HG02763 (cell line): ENCODE data around the gene PUM2.
"Not testable (repeated sequence)": the region's sequence is repeated elsewhere in the genome, so short reads cannot be mapped to it uniquely, and the experiment has no call there.

Source experiments
- ATAC-seq: cut with Tn5 transposase; IDR thresholded peaks from one replicate; pipeline ENCODE4 v1.9.1; 2021; ENCODE audit warnings: mild to moderate bottlenecking, moderate library complexity; ENCODE audit not compliant: unreplicated experiment

Gene PUM2

DNA sequence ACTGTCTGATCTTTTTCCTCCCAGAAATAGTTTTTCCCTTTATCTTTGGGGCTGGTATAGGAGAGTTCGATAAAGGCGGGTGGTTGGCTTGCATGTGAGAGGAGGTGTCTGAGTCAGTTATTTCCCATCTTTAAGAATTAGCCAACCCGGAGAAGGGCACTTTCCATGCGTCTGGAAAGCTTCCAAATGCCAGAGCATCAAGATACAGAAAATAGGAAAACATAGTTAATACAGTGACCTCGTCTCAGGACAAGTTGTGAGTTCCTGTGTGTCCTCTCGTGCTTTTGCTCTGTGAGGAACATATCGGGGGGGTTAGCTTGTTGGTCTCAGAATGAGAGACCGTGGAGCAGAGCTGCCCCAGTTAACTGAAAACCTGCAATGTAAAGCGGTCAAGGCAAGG, 18.7 kb upstream of the PUM2 start:
- no peak for ATAC-seq

DNA sequence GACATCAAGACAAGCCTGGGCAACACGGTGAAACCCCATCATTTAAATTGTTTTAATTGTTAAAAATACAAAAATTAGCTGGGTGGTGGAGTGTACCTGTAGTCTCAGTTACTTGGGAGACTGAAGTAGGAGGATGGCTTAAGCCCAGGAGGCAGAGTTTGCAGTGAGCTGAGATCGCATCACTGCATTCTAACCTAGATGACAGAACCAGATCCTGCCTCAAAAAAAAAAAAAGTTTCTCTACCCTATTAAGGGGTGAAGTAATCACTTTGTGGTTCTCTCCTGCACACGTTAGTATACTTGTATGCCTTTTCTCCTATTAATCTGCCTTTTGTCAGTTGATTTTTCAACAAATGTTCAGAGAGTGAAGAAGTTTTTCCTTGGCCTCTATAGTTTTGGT, 18.1 kb upstream of the PUM2 start:
- ATAC-seq = no peak

DNA sequence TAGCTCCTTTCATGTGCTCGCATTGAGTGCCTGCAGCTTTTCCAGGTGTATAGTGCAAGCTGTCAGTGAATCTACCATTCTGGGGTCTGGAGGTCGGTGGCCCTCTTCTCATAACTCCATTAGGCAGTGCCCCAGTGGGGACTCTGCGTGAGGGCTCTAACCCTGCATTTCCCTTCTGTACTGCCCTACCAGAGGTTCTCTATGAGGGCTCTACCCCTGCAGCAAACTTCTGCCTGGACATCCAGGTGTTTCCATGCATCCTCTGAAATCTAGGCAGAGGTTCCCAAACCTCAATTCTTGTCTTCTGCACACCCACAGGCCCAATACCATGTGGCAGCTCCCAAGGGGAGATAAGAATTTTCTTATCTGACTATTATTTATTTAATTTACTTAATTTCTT, 17.3 kb upstream of the PUM2 start:
- not testable (repeated sequence) for ATAC-seq

DNA sequence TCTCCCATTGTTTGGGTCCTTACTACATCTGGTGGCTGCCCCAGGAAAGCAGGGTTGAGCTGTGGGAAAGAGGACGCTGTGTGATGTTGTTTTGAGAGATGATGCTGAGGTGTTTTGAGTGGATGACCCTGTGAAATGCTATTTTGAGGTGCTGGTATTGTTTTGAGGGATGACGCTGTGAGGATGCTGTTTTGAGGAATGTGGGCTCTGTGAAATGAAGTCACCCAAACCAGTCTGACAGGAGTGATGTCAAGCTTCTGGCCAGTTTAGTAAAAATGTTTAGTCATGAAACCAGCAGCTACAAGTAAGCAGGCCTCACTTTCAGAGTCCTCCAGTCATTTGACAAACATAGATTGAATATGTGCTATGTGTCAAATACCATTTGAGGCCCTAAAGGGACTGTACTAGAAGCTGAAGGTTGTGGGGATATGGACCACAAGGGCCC, 16.1 kb upstream of the PUM2 start:
- ATAC-seq = no peak

DNA sequence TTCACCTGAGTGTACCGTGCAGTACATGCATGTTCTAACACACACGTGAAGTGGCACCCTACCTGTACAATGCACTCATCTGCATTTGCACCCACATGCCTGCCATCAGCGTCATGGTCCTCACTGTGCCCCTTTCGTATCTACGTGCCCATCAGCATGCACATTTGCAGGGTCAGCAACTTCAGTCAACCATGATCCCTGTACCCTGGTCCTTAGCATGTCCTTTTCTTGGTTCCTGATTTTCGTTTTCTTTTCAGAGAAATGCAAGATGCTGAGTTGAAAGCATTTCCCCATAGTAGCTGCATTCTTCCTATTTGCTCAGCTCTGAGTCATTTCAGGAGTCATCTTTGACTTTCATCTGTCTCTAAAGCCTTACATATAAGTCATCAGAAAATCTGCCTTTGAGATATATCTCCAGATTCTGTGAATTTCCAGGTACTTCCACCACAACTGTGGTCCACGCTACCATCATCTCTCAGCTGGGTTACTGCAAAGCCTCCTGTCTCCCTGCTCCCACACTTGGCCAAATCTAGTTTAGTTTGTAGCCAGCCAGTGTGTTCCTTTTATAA, 14.7 kb upstream of the PUM2 start:
- ATAC-seq = peak; percentile 69

DNA sequence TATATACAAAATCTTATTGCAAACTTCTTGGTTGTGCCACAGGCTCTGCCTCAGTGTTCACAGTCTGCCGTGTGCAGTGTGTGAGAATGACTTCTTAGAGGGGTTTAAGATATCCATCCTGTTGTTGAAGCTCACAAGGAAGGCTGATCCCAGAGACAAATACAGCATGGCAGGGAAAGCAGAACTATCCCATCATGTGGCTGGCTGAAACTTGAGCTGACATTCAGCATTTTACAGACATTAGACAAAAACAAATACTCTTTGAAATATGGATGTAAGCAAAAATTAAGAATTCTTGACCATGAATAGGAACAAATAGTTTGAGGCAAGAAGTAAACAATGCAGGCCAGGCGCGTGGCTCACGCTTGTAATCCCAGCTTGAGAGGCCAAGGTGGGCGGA, 12.9 kb upstream of the PUM2 start:
- ATAC-seq = no peak

DNA sequence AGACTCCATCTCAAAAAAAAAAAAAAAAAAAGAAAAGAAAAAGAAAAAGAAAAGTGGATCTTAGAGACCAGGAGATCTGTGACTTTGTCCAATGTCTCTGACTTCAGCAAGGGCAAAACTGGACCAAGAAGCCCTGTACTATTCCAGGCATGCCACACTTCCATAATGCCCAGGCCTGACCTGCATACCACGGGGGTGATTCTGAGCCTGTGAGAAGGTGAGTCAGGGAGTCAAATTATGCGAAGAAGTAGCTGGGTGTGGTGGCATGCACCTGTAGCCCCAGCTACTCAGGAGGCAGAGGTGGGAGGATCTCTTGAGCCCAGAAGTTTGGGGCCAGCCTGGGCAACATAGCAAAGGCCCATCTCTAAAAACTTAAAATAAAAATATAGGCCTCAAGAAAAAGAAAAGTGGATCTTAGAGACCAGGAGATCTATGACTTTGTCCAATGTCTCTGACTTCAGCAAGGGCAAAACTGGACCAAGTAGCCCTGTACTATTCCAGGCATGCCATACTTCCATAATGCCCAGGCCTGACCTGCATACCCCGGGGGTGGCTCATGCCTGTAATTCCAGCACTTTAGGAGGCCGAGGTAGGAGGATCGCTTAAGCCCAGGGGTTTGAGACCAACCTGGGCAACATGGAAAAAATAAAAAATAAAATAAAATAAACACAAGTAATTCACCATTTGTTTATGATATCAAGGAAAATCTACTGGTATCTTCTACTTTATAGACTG, 12.2 kb upstream of the PUM2 start:
- no peak for ATAC-seq

DNA sequence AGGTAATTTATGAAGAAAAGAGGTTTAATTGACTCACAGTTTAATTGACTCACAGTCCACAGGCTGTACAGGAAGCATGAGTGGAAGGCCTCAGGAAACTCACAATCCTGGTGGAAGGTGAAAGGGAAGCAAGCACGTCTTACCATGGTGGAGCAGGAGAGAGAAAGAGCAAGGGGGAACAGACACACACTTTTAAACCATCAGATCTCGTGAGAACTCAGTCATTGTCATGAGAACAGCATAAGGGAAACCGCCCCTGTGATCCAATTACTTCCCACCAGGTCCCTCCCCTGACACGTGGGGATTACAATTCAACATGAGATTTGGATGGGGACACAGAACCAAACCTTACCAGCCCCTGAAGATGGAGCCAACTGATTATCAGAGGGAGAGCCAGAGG, 11.2 kb upstream of the PUM2 start:
- no peak for ATAC-seq

DNA sequence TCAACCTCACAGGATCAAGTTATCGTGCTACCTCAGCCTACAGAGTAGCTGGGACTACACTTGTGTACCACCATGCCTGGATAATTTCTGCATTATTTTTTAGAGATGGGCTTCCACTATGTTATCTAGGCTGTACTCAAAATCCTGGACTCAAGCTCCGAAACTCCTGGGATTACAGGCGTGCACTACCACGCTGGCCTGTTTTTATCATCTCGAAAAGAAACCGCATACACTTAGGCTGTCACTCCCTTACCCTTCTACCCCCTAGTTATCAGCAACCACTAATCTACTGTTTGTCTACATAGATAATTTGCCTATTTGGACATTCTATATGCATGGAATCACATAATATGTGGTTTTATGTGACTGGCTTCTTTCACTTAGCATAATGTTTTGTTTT, 8.5 kb upstream of the PUM2 start:
- no peak for ATAC-seq

DNA sequence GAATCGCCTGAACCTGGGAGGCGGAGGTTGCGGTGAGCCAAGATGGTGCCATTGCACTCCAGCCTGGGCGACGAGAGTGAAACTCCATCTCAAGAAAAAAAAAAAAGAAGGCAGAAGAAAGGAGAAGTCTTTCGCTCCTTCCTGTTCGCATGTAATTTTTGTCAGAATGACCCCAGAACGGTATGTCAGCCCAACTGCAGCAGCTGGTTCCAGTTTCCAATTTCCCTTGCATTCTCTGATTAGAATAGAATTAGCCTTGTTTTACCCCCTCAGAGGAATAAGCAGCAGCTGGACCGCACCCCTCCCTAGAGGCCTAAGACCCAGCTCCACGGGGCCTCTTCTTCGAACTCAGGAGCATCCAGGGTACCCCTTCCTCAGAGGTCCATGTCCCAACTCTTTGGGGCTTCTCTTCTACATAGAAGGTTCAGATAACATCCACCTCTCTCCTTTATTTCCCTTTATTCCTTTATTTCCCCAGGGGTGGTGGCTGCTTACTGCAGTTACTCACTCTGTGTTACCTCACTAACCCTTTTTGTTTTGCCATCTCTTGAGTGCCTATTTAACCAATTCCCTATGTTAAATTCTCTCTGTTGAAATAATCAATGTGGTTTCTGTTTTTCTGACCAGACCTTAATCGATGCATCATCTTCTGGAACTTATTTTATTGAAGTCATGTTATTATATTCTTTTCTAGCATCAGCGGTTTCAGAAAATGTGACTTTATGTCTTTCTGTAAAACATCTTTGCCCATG, 7.2 kb upstream of the PUM2 start:
- ATAC-seq = no peak

DNA sequence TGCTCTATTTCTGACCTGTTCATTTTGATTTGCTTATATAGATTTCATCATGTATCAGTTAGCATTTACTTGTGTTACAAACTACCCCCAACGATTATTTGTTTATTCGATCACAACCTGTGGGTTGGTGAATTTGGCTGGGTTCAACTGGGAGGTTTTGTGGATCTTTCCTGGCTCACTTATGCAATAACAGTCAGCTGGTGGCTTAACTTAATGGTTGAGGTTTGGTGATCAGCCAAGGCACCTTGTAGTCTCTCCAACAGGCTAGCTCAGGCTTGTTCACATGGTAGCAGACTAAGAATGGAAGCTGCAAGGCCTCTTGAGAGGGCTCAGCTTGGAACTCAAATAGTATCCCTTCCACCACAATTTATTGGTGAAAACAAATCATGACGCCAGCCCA, 5.4 kb upstream of the PUM2 start:
- ATAC-seq = no peak

DNA sequence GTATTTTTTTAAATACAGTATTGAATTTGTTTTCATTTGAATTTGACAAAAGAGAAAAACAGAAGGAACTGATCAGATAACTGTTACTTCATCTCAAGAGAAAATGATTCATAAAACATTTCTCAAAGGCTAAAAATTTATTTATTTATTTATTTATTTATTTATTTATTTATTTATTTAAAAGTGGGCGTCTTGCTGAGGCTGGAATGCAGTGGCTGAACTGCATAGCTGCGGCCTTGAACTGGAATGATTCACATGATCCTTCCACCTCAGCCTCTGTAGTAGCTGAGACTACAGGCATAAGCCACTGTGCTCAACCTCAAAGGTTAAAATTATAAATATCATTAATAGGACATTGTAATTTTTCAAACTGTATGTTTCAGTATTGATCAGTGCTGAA, 4.5 kb upstream of the PUM2 start:
- ATAC-seq = no peak

DNA sequence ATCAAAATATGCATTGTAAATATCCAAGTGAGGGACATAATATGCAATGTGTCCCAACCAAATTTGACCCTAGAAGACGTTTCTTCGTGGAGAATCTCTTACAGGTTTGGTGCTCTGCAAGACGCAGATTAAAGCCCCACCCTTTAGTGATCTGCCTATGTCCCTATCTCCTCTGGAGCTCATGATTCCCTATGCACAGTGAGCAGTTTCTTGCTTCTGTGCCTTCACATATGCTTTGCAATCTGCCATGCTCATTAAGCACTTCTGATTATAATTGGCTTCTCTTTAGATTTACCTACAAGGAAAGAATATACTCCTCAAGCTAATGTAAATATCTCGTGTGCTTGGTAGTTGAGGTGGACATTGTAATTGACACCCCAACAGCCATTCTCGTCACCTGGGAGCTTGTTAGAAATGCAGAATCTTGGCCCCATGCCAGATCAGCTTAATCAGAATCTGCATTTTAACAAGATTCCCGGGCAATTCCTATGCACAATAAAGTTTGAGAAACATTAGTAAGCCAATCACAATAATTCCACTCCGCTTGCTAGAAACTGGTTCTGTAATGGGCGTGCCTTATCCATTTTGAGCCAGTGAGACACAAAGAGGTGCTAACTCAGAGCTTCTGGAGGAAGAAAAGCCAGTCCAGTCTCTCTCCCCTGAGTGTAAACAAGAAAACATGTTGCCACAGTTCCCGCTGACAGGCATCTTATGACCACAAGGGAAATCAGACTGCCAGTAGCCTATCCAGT, 2.8 kb upstream of the PUM2 start:
- no peak for ATAC-seq

DNA sequence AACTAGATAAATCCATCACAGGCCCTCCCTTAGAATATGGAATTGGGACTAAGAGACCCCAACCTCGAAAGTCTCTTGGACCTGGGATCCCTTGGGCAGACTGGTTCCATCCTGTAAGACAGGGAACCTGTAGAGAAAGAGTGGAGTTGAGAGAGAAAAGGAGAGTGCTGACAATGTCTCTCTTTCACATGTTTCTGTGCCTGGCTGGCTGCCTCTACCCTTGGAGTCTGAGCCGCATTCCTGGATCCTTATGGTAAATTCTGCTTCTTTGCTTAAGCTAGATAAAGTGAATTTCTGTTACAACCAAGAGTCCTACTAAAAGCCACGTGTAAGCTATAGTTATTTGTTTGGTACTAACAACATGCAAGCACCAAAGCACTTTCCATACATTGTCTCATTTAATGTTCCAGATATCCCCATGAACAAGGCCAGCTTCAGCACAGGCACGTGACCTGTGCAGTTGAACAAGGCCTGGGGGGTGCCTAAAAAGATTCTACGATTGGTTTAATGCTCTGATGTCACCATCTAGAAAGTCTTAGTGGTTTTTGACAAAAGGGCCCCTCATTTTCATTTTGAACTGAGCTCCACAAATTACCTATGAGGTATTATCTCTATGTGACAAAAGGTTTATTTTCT, 2.1 kb upstream of the PUM2 start:
- no peak for ATAC-seq

DNA sequence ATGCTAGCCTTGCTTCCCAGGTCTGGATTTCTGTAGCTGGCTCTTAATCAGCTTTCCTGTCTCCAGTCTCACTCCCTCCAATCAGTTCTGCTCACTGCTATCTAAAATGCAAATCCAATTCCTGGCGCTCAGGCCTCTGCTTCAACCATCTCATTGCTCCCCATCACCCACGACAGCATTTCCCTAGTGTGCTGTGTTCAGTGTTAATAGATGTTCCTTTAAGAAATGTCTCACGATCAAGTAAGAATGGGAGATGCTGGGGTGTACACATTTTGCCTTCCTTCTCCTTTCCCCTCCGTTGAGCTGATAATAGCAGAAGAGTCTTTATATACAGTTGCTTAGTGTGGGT, 1.6 kb upstream of the PUM2 start:
- no peak for ATAC-seq

DNA sequence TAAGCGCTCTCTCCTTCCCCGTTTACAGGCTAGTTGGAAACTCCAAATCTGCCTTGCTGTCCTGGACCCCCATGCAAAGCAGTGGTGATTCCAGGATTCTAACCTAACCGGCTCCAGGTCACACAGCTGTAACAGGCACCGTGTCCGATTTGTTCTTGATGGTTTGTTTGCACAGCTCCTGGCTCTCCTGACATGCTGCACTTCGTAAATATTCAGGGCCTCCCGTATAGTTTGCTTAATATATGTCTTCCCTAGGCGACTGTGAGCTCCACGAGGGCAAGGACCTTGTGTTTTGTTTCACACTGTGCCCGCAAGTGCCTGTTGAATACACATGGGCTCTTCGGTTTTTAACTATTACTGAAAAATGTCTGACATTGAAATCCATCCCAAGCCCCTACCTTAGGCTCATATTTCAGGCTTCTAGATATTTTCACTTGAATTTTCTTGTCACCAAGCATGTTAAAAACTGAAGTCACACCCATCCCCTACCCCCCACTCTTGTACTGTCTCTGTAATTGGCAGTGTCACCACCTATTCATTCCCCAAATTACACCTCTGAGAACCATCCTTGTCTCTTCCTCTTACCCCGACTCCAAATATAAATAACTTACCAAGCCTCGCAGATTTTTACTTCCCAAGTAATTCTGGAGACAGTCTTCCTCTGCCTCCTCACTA, 1.0 kb upstream of the PUM2 start:
- no peak for ATAC-seq

DNA sequence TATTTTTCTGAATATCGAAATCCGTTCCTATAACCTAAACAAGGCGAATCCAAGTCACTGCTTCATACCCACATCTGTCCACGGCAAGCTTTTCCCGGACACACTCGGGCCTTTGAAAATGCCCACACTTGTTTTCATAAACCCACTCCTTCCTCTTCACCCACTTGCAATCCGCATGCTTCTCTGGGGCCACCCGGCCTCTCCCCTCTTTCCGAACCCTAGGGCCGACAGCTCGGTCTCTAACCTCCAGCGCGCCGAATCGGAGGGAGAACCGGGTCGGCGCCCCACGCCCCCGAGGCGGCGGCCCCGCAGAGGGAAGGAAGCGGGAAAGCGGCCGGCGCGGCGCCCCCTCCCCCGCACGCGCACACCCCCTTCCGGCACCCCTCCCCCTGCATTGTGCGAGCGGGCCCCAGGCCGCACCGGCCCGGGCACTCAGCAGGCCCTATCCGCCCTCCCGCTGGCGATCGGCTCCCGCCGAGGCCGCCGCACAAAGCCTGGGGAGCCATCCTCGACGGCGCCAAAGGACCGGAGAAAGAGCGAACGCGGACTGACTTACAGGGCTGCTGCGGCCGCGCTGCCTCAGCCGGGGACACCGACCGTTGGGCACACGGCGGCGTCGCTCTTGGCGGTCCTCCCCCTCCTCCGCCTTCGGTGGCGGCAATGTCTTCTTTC, 467 bp downstream of the PUM2 start:
- peak; percentile 28 for ATAC-seq

DNA sequence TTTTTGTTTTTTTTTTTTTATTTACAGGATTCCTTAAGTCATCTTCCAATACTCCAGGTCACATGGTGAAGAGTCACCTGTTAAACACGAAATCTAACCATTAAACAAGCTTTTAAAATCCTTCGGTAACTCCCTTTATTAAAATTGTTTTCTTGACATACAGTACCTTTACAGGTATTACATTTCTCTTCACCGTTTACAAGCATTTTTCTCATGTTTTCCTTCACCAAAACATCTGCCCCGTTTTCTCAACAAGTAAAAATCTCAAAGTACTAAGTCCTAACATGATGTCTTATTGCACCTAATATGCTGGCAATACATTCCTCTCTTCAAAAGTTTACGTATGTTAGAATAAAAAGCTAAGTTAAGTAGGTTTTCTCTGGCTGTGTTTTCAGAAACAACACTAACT, 1.1 kb downstream of the PUM2 start:
- no peak for ATAC-seq

DNA sequence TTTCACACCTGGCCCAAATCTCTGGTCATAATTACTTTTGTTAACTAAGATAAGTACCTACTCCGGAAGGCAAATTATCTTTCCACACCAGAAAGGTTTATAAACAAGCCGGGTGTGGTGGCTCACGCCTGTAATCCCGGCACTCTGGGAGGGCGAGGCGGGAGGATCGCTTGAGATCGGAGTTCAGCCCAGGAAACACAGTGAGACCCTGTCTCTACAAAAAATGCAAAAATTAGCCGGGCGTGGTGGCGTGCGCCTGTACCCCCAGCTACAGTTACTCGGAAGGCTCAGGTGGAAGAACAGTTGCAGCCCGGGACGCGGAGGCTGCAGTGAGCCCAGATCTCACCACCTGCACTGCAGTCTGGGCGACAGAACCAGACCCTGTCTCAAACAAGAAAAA, 2.1 kb downstream of the PUM2 start:
- ATAC-seq = no peak
